ENCODE measurements around the gene EIF2S3. TPM values are rescaled to one million over a fixed set of nuclear protein-coding genes. Genes with fewer than 3 reads are reported as not detected.

EIF2S3 gene
- total RNA-seq, 4 donors from 2014 or later: 44.7 to 107 (median 69.4) TPM

DNA sequence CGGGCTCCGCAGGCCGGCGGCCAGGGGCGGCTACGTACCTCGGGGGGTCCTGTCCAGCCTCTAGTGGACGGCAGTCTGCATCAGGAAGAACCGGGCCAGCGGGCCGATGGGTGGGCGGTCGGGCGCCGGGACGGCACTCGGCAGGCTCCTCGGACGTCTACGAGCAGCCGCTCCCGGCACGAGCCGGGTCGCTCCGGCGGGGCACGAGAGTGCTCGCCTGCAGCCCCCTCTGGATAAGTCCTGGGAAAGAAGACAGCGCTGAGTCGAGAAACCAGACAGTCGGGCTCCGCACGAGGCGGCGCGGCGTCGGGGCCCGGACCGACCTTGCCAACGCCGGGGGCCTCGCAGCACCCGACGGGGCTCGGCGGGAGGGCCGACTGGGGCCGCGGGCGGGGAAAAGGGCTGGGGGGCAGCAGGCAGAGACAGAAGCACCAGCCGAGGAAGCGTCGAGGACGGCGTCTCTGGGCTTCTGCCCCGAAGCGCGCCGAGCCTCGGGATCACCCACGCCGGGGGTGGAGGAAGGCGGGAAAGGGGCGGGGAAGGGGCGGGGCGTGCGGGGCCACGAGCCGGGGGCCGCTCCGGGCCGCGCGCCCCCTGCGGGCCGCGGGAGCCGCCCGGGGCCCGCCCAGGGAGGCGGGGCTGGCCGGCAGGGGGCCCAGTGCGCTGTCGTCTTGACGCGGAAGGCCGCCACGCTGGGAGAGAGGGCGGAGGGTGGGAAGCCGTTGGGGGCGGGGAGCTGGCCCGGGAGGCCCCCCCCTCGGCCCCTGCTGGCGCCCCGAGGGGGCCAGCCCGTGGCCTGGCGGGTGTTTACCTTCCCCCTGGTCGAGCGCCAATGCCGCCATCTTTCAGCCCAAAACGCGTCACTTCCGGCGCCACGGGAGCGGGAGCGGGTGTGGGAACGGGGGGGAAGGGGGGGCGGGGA, 29.7 kb upstream of the EIF2S3 start:
- peak overlapping the region; percentile 69 to 83 (median 78) for H3K4me3 ChIP-seq
- H3K4me1 ChIP-seq: no peaks in the 10 kb centered on the region
- peaks cover 0 to 4% (median 0%) of the 10 kb centered on the region in 4 donors for H3K9me3 ChIP-seq
- TF ChIP-seq POLR2A (IDR thresholded peaks at IDR 0.05): peak; percentile 72 to 86
- TF ChIP-seq, protein P1, sequence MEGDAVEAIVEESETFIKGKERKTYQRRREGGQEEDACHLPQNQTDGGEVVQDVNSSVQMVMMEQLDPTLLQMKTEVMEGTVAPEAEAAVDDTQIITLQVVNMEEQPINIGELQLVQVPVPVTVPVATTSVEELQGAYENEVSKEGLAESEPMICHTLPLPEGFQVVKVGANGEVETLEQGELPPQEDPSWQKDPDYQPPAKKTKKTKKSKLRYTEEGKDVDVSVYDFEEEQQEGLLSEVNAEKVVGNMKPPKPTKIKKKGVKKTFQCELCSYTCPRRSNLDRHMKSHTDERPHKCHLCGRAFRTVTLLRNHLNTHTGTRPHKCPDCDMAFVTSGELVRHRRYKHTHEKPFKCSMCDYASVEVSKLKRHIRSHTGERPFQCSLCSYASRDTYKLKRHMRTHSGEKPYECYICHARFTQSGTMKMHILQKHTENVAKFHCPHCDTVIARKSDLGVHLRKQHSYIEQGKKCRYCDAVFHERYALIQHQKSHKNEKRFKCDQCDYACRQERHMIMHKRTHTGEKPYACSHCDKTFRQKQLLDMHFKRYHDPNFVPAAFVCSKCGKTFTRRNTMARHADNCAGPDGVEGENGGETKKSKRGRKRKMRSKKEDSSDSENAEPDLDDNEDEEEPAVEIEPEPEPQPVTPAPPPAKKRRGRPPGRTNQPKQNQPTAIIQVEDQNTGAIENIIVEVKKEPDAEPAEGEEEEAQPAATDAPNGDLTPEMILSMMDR (IDR thresholded peaks at IDR 0.05): peak in 2 of 6 experiments; percentile 25 to 34
- DNase-seq: peak; percentile 80 to 91 (median 86)
- H3K27ac ChIP-seq: peak overlapping the region; percentile 91 to 98 (median 96)
- no peaks in the 10 kb centered on the region for H3K36me3 ChIP-seq
- H3K27me3 ChIP-seq: no peaks in the 10 kb centered on the region

- H3K4me1 ChIP-seq: no peaks in the 10 kb centered on the region
- H3K36me3 ChIP-seq: no peaks in the 10 kb centered on the region
- TF ChIP-seq, protein P1 (IDR thresholded peaks at IDR 0.05): no peak
- peak; percentile 18 to 27 for TF ChIP-seq POLR2A (IDR thresholded peaks at IDR 0.05)
- H3K27me3 ChIP-seq: no peaks in the 10 kb centered on the region
- peak in 1 of 3 donors; percentile 52 for DNase-seq
- peaks cover 0 to 4% (median 0%) of the 10 kb centered on the region in 4 donors for H3K9me3 ChIP-seq
- peak overlapping the region; percentile 69 to 83 (median 78) for H3K4me3 ChIP-seq
- H3K27ac ChIP-seq: peak overlapping the region; percentile 91 to 98 (median 96)
Measured at GRCh38 chrX:24025741-24026403, 28.9 kb upstream of the EIF2S3 start.

DNA sequence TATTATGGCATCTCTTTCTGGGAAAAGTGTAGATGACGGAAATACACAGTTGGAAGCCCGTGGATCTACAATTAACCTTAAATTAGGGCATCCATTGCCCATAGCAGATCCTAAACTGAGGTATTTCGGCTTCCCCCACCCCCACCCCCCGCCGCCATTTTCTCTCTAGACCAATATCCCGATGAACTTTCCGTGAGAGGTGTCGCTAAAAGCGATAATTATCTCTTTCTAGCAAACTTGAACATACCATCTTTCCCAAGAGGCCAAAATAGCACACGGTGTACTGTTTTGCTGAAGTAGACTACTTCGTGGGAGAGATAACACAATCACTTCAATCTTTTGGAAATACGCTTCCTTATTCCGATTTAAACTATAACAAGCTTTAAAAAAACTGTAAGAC, 28.3 kb upstream of the EIF2S3 start:
- Histone ChIP-seq H3K9me3 (peaks cover 0 to 4% (median 0%) of the 10 kb centered on the region in 4 donors), H3K27ac (peak overlapping the region in 3 of 4 donors; percentile 96 to 98 (median 97)), H3K4me3 (peak overlapping the region in 3 of 4 donors; percentile 78 to 83 (median 78)), H3K36me3 (no peaks in the 10 kb centered on the region), H3K27me3 (no peaks in the 10 kb centered on the region), H3K4me1 (no peaks in the 10 kb centered on the region)
- TF ChIP-seq, protein P1 (IDR thresholded peaks at IDR 0.05): no peak
- TF ChIP-seq POLR2A (IDR thresholded peaks at IDR 0.05): no peak
- no peak for DNase-seq

GRCh38 chrX:24027086-24027485, 27.7 kb upstream of the EIF2S3 start, which contains the start of gene KLHL15:
Gene KLHL15, minus strand, starts transcription at chrX:24027186. Its CDS starts 20,493 bp downstream, at chrX:24006693.
- no peak for TF ChIP-seq POLR2A (IDR thresholded peaks at IDR 0.05)
- TF ChIP-seq, protein P1 (IDR thresholded peaks at IDR 0.05): no peak
- Histone ChIP-seq H3K27ac (peak within 1 kb of the TSS; percentile 91 to 98 (median 96)), H3K4me3 (peak within 1 kb of the TSS; percentile 69 to 83 (median 78)), H3K4me1 (no peaks in the 10 kb centered on the region), H3K9me3 (peaks cover 0 to 4% (median 0%) of the 10 kb centered on the region in 4 donors), H3K27me3 (no peaks in the 10 kb centered on the region), H3K36me3 (no peaks in the 10 kb centered on the region)
- no peak for DNase-seq

DNA sequence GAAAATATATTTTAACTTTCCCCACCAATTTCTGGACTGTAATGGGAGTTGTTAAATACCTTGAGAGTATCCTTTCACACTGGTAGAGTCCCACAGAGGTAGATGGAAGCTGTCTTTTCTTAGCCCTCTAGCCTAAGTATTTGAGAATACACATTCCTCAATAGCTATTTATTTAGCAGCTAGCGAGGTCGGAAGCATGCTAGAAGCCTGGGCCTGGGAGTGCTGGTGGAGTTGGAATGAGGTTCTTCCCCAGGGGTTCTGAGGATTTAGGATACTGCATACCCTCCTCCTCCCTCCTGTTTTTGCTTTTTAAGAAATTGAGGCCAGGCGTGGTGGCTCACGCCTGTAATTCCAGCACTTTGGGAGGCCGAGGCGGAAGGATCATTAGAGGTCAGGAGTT, 26.8 kb upstream of the EIF2S3 start:
- Histone ChIP-seq H3K4me3 (no peak overlapping the region), H3K36me3 (no peaks in the 10 kb centered on the region), H3K9me3 (peaks cover 0 to 4% (median 0%) of the 10 kb centered on the region in 4 donors), H3K4me1 (no peaks in the 10 kb centered on the region), H3K27ac (no peak overlapping the region), H3K27me3 (no peaks in the 10 kb centered on the region)
- TF ChIP-seq POLR2A (IDR thresholded peaks at IDR 0.05): no peak
- TF ChIP-seq, protein P1 (IDR thresholded peaks at IDR 0.05): no peak
- DNase-seq: no peak

All from Peyer's patch (tissue), 4 donors.